Neural cell (in vitro differentiated cells): ENCODE measurements around the gene PLPPR4. TPM values are rescaled to one million over a fixed set of nuclear protein-coding genes. Genes with fewer than 3 reads are reported as not detected.

Experiments used
- H2AFZ ChIP-seq: fragments of 200-600, 300-800 bp; sonication (generic), shearing (Covaris generic); 2 replicates; pipeline ENCODE4 v1.6.0; 2014; ENCODE audit warnings: low read depth, mild to moderate bottlenecking, antibody characterized with exemption, low read length, moderate library complexity
- H3F3A ChIP-seq: fragments of 200-600 bp; shearing (Covaris generic); 2 replicates; pipeline ENCODE4 v1.6.1; 2016; ENCODE audit warnings: mild to moderate bottlenecking, moderate library complexity, mixed read lengths, antibody characterized with exemption, low read length; ENCODE audit not compliant: insufficient read depth, poor library complexity, severe bottlenecking
- H3K27ac ChIP-seq: fragments of 200-600, 300-800 bp; sonication (generic), shearing (Covaris generic); 2 replicates; pipeline ENCODE4 v1.5.1; 2014; ENCODE audit warnings: mild to moderate bottlenecking, low read length, moderate library complexity
- H3K27me3 ChIP-seq: fragments of 300-800, 200-600 bp; sonication (generic), shearing (Covaris generic); 2 replicates; pipeline ENCODE4 v1.6.0; 2014; ENCODE audit warnings: mild to moderate bottlenecking, low read depth, low read length, moderate library complexity; ENCODE audit not compliant: insufficient read depth
- H3K36me3 ChIP-seq: fragments of 300-800, 200-600 bp; sonication (generic), shearing (Covaris generic); 2 replicates; pipeline ENCODE4 v1.5.1; 2014; ENCODE audit warnings: mild to moderate bottlenecking, antibody characterized with exemption, low read length, moderate library complexity; ENCODE audit not compliant: insufficient read depth
- H3K4me2 ChIP-seq: fragments of 300-800, 200-600 bp; sonication (generic), shearing (Covaris generic); 2 replicates; pipeline ENCODE4 v1.6.0; 2014; ENCODE audit warnings: mild to moderate bottlenecking, low read length
- H3K4me3 ChIP-seq: fragments of 300-800, 200-600 bp; sonication (generic), shearing (Covaris generic); 2 replicates; pipeline ENCODE4 v1.5.1; 2014; ENCODE audit warnings: mild to moderate bottlenecking, low read length, moderate library complexity
- H3K79me2 ChIP-seq: fragments of 200-600 bp; shearing (Covaris generic); replicated peaks from 2 replicates; pipeline ENCODE4 v1.6.0; 2014; ENCODE audit warnings: mild to moderate bottlenecking, low read length, moderate library complexity; ENCODE audit not compliant: insufficient read depth
- H3K9ac ChIP-seq: fragments of 300-800, 200-600 bp; sonication (generic), shearing (Covaris generic); 2 replicates; pipeline ENCODE4 v1.6.1; 2016; ENCODE audit warnings: mild to moderate bottlenecking, low read length, mixed read lengths
- H3K9me2 ChIP-seq: fragments of 200-600 bp; shearing (Covaris generic); 2 replicates; pipeline ENCODE4 v1.6.1; 2016; ENCODE audit warnings: mild to moderate bottlenecking, low read length, mixed read lengths; ENCODE audit not compliant: insufficient read depth
- H3K9me3 ChIP-seq: fragments of 200-600, 300-800 bp; sonication (generic), shearing (Covaris generic); 2 replicates; pipeline ENCODE4 v1.6.1; 2016; ENCODE audit warnings: mild to moderate bottlenecking, mixed run types, low read length, moderate library complexity, mixed read lengths
- H4K20me1 ChIP-seq: fragments of 200-600 bp; shearing (Covaris generic); 2 replicates; pipeline ENCODE4 v1.6.1; 2016; ENCODE audit warnings: mild to moderate bottlenecking, mixed run types; ENCODE audit not compliant: insufficient read depth
- EP300 ChIP-seq: fragments of 450-650 bp; conservative IDR thresholded peaks from 2 replicates; pipeline ENCODE4 v1.6.1; 2014; ENCODE audit warnings: antibody characterized with exemption, mild to moderate bottlenecking, moderate library complexity; ENCODE audit not compliant: poor library complexity, severe bottlenecking
- EZH2 ChIP-seq: fragments of 200-600, 300-800 bp; shearing (Covaris generic), sonication (generic); IDR thresholded peaks from 2 replicates; pipeline ENCODE4 v1.6.1; 2014; ENCODE audit warnings: antibody characterized with exemption, low read length, borderline replicate concordance, mild to moderate bottlenecking; ENCODE audit not compliant: insufficient read depth, poor library complexity, severe bottlenecking
- MXI1 ChIP-seq: fragments of 450-650 bp; conservative IDR thresholded peaks from 2 replicates; pipeline ENCODE4 v1.6.1; 2014; ENCODE audit warnings: antibody characterized with exemption, mild to moderate bottlenecking; ENCODE audit not compliant: poor library complexity, severe bottlenecking
- POLR2AphosphoS5 ChIP-seq: IDR thresholded peaks from 2 replicates; pipeline ENCODE4 v1.6.1; 2012
- RAD21 ChIP-seq: fragments of 450-650 bp; conservative IDR thresholded peaks from 2 replicates; pipeline ENCODE4 v1.6.1; 2014; ENCODE audit warnings: antibody characterized with exemption, mild to moderate bottlenecking, moderate library complexity
- REST ChIP-seq: IDR thresholded peaks from 2 replicates; pipeline ENCODE4 v1.6.1; 2012; ENCODE audit warnings: borderline replicate concordance
- SMC3 ChIP-seq: fragments of 450-650 bp; conservative IDR thresholded peaks from 2 replicates; pipeline ENCODE4 v1.6.1; 2014; ENCODE audit warnings: antibody characterized with exemption, mild to moderate bottlenecking, moderate library complexity; ENCODE audit not compliant: poor library complexity
- TAF1 ChIP-seq: IDR thresholded peaks from 2 replicates; pipeline ENCODE4 v1.6.1; 2012; ENCODE audit warnings: low read depth
- polyA plus RNA-seq: library from polyadenylated mRNA; depleted of rRNA; stranded (reverse); fragments of >200 nt; gene quantifications from 2 replicates; pipeline ENCODE4 v1.2.3, GENCODE V29; 2014
- TF ChIP-seq, protein P1 (sequence below): fragments of 450-650 bp; IDR thresholded peaks from 2 replicates; pipeline ENCODE4 v1.5.1; 2014; ENCODE audit warnings: antibody characterized with exemption, mild to moderate bottlenecking, moderate library complexity; ENCODE audit not compliant: poor library complexity, severe bottlenecking

The PLPPR4 gene
- polyA plus RNA-seq, 1 donor from 2014 or later, result 36.8 TPM

DNA sequence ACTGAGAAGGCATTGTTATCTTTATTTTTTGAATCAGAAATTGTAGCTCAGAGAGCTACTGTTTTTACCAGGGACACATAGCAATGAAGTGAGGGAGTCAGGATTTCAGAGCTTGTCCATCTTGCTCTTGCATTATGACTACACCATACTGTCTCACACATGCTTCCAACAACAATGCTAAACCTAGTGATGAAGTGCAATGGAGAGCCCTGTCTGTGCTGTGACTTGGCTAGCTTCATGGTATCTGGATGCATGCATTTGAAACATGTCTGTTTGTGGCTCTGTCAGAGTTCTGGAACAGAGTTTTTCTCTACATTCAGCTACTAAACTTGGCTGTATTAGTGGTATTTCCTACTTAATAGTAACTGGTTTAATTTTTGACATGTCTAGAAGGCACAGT, 7.0 kb downstream of the PLPPR4 start:
- H3K36me3 ChIP-seq, result no peaks in the 10 kb centered on the region
- no peak overlapping the region for H3K4me2 ChIP-seq
- H3K9me3 ChIP-seq, result no peaks in the 10 kb centered on the region
- TF ChIP-seq POLR2AphosphoS5 (no peak), EP300 (no peak), SMC3 (no peak), MXI1 (no peak), RAD21 (no peak), REST (no peak)
- TF ChIP-seq, protein P1, sequence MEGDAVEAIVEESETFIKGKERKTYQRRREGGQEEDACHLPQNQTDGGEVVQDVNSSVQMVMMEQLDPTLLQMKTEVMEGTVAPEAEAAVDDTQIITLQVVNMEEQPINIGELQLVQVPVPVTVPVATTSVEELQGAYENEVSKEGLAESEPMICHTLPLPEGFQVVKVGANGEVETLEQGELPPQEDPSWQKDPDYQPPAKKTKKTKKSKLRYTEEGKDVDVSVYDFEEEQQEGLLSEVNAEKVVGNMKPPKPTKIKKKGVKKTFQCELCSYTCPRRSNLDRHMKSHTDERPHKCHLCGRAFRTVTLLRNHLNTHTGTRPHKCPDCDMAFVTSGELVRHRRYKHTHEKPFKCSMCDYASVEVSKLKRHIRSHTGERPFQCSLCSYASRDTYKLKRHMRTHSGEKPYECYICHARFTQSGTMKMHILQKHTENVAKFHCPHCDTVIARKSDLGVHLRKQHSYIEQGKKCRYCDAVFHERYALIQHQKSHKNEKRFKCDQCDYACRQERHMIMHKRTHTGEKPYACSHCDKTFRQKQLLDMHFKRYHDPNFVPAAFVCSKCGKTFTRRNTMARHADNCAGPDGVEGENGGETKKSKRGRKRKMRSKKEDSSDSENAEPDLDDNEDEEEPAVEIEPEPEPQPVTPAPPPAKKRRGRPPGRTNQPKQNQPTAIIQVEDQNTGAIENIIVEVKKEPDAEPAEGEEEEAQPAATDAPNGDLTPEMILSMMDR, result no peak
- no peaks in the 10 kb centered on the region for H4K20me1 ChIP-seq
- H3K4me3 ChIP-seq, result no peak overlapping the region
- no peak overlapping the region for H3K27ac ChIP-seq
- H2AFZ ChIP-seq, result no peak overlapping the region
- H3K79me2 ChIP-seq, result no peaks in the 10 kb centered on the region
- H3K9ac ChIP-seq, result no peak overlapping the region
- H3K9me2 ChIP-seq, result no peaks in the 10 kb centered on the region
- no peaks in the 10 kb centered on the region for H3F3A ChIP-seq
- H3K27me3 ChIP-seq, result no peaks in the 10 kb centered on the region

GRCh38 chr1:99277066-99277465, 12.8 kb downstream of the PLPPR4 start:
- Histone ChIP-seq H3K9me2 (no peaks in the 10 kb centered on the region), H2AFZ (no peak overlapping the region), H3K9ac (no peak overlapping the region), H3K4me2 (no peak overlapping the region), H4K20me1 (no peaks in the 10 kb centered on the region), H3K27me3 (no peaks in the 10 kb centered on the region), H3K27ac (no peak overlapping the region), H3K9me3 (no peaks in the 10 kb centered on the region), H3K79me2 (no peaks in the 10 kb centered on the region), H3K4me3 (no peak overlapping the region), H3F3A (no peaks in the 10 kb centered on the region), H3K36me3 (no peaks in the 10 kb centered on the region)
- no peak for TF ChIP-seq SMC3
- no peak for TF ChIP-seq MXI1
- no peak for TF ChIP-seq EP300
- TF ChIP-seq EZH2, result no peak
- TF ChIP-seq RAD21, result no peak
- TF ChIP-seq, protein P1, result no peak
- TF ChIP-seq REST, result no peak
- TF ChIP-seq TAF1, result no peak
